Skeletal muscle tissue (tissue), 4 donors: ENCODE results near the gene IKBKE. TPM values are rescaled to one million over a fixed set of nuclear protein-coding genes. Genes with fewer than 3 reads are reported as not detected.

ENCODE experiments used
- H3K27ac ChIP-seq: one replicate; pipeline ENCODE4 v1.7.0; 2013; ENCODE audit warnings: mild to moderate bottlenecking, low read depth, low read length, inconsistent platforms
- H3K27me3 ChIP-seq, 3 donors: one replicate each; pipeline ENCODE4 v1.7.0; 2013; ENCODE audit warnings: low read length in 3 of 3; ENCODE audit not compliant: control insufficient read depth in 3 of 3, insufficient read depth in 3 of 3
- H3K36me3 ChIP-seq, 3 donors: one replicate each; pipeline ENCODE4 v1.7.0; 2013; ENCODE audit warnings: low read length in 3 of 3; ENCODE audit not compliant: control insufficient read depth in 3 of 3, insufficient read depth in 3 of 3
- H3K4me1 ChIP-seq, 3 donors: one replicate each; pipeline ENCODE4 v1.7.0; 2013; ENCODE audit warnings: low read length in 3 of 3, mild to moderate bottlenecking in 3 of 3; ENCODE audit not compliant: control insufficient read depth in 3 of 3, insufficient read depth in 3 of 3
- H3K4me3 ChIP-seq, 3 donors: one replicate each; pipeline ENCODE4 v1.7.0; 2013; ENCODE audit warnings: low read length in 3 of 3
- H3K9ac ChIP-seq, 3 donors: one replicate each; pipeline ENCODE4 v1.7.0; 2013; ENCODE audit warnings: low read length in 3 of 3, mild to moderate bottlenecking in 3 of 3, moderate library complexity in 2 of 3, low read depth in 1 of 3
- H3K9me3 ChIP-seq, 3 donors: one replicate each; pipeline ENCODE4 v1.7.0; 2013; ENCODE audit warnings: low read length in 3 of 3; ENCODE audit not compliant: control insufficient read depth in 3 of 3
- total RNA-seq: library from RNA; depleted of rRNA; stranded (reverse); fragments of >200 nt; gene quantifications from one replicate; pipeline ENCODE4 v1.2.3, GENCODE V29; 2014
- donor health status: Osteomylitis.

The IKBKE gene
- total RNA-seq, 1 donor from 2014 or later, result 2.6 TPM

DNA sequence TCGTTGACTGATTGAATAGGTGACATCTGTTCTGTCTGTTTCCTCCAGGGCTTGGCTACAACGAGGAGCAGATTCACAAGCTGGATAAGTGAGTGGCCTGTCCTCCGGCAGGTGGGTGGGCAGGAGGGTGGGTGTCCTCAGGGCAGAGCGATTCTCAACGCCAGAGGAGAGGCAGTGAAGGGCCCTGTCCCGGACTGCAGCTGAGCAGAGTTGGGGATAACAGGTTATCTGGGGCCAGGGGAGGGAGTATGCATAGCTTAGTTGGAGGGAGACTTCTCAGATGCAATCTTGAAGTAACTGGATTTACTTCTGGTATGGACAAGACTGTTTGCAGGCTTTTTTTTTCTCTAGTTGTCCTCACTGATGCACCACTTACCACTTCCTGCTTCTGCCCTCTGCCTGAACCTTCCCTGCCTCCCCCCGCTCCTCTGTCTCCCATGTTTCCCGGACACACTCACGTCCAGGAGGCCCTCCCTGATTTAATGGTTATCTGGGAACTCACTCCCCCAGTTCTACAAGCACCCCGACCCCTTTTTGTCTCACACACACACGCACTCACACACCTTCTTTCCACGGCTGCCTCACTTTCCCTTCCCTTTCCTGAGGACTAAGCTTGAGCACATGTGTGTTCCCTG lies 20.6 kb downstream of the IKBKE start:
- no peak overlapping the region for H3K9ac ChIP-seq
- H3K4me3 ChIP-seq, result no peak overlapping the region
- no peaks in the 10 kb centered on the region for H3K36me3 ChIP-seq

DNA sequence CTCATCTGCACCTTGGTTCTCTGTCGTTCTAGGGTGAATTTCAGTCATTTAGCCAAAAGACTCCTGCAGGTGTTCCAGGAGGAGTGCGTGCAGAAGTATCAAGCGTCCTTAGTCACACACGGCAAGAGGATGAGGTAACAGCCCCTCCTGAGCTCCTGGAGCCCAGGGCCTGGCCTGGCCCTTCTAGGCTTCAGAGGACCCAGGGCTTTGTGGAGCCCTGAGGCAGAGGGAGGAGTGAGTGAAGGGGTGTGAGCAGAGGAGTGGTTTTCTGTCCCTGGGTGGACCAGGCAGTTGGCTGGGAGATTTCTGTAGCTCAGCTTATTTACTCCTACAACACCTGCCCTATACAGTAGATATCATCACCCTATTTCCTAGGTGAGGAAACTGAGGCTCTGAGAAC lies 21.3 kb downstream of the IKBKE start:
- Histone ChIP-seq H3K36me3 (no peaks in the 10 kb centered on the region), H3K27ac (no peak overlapping the region), H3K9me3 (no peaks in the 10 kb centered on the region), H3K4me1 (peaks cover 12 to 19% (median 13%) of the 10 kb centered on the region in 3 donors), H3K4me3 (no peak overlapping the region), H3K9ac (no peak overlapping the region), H3K27me3 (no peaks in the 10 kb centered on the region)

More for the DNA sequence above, 20.6 kb downstream of the IKBKE start:
- peaks cover 8 to 12% (median 8%) of the 10 kb centered on the region in 3 donors for H3K4me1 ChIP-seq
- H3K27me3 ChIP-seq, result no peaks in the 10 kb centered on the region
- no peaks in the 10 kb centered on the region for H3K9me3 ChIP-seq
- H3K27ac ChIP-seq, result no peak overlapping the region

DNA sequence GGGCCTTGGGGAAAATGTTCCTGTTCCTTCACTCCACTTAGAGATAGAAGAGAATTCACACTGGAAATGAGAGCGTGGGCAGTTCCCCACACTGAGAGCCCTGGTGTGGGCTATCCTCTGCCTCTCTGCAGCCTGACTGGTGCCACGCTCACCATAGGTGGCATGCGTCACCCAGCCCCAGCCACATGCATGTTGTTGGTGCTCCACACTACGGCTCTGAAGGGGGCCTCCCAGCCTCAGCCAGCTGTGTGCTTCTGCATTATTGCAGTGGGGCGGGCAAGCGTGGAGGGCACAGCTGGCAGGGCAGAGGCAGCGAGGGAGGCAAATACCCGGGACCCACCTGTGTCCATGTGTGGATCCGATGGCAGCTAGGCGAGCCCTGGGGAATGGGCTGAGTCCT lies 22.3 kb downstream of the IKBKE start:
- Histone ChIP-seq H3K4me3 (no peak overlapping the region), H3K27ac (no peak overlapping the region), H3K4me1 (peaks cover 12 to 18% (median 13%) of the 10 kb centered on the region in 3 donors), H3K9me3 (no peaks in the 10 kb centered on the region), H3K27me3 (no peaks in the 10 kb centered on the region), H3K9ac (no peak overlapping the region), H3K36me3 (no peaks in the 10 kb centered on the region)

DNA sequence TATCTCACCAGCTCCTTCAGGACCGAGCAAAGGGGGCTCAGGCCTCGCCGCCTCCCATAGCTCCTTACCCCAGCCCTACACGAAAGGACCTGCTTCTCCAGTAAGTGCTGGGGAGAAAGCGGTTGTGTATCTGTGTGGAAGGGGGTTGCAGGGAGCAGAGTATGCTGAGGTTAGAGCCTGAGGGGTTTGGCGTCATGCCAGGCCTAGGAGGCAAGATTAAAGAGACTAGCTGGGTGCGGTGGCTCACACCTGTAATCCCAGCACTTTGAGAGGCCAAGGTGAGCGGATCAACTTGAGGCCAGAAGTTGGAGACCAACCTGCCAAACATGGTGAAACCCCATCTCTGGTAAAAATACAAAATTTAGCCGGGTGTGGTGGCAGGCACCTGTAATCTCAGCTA lies 23.0 kb downstream of the IKBKE start:
- H3K27ac ChIP-seq, result no peak overlapping the region
- H3K27me3 ChIP-seq, result no peaks in the 10 kb centered on the region
- no peak overlapping the region for H3K4me3 ChIP-seq
- H3K9ac ChIP-seq, result no peak overlapping the region
- no peaks in the 10 kb centered on the region for H3K36me3 ChIP-seq
- peaks cover 12 to 18% (median 13%) of the 10 kb centered on the region in 3 donors for H3K4me1 ChIP-seq
- H3K9me3 ChIP-seq, result no peaks in the 10 kb centered on the region

DNA sequence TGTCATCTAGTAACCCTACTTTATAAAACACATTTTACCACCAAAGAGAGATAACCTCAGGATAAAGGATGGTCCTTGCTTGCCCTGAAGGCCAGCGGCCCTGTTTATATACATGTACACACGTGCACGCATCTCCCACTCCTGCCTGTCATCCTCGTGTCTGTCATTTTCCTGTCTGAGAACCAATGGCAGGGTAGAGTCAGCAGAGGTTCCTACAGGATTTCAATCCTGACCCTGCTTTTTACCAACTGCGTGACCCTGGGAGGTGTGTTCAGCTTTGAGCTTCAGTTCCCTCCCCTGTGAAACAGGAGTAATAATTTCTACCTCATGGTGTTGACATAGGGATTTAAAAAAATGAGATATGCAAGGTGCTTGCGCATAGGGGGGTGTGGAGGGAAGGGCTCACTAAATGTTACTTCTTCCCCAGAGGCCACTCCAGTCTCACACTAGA lies 24.8 kb downstream of the IKBKE start:
- no peaks in the 10 kb centered on the region for H3K36me3 ChIP-seq
- H3K9ac ChIP-seq, result no peak overlapping the region
- no peak overlapping the region for H3K4me3 ChIP-seq
- H3K4me1 ChIP-seq, result peaks cover 12 to 16% (median 13%) of the 10 kb centered on the region in 3 donors
- no peaks in the 10 kb centered on the region for H3K9me3 ChIP-seq
- no peaks in the 10 kb centered on the region for H3K27me3 ChIP-seq
- no peak overlapping the region for H3K27ac ChIP-seq

DNA sequence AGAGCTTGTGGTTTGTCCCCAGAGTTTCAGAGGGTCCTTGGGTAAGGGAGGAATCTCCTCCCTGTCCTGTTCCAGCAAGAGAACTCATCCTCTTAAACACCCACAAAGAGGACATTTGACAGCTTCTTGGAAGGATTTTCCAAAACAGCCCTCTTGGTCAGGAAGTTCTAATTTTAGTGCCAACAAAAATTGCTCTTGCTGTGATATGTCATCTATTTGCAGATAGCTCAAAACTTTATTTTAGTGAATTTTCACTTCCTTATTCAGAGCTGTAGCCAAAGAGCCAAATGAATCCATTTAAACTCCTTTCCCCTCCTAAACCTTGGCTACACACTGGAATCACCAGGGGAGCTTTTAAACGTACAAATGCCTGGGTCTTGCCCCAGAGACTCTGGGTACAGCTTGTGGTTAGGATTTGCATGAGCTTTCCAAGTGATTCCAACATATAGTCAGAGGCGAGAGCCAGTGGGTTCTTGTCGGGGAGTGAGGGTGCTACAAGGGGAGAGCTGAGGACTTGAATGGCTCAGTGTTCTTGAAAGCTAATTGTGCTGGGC lies 25.3 kb downstream of the IKBKE start:
- no peak overlapping the region for H3K27ac ChIP-seq
- H3K4me1 ChIP-seq, result peaks cover 12 to 14% (median 13%) of the 10 kb centered on the region in 3 donors
- no peaks in the 10 kb centered on the region for H3K9me3 ChIP-seq
- no peak overlapping the region for H3K4me3 ChIP-seq
- no peak overlapping the region for H3K9ac ChIP-seq
- H3K36me3 ChIP-seq, result no peaks in the 10 kb centered on the region
- no peaks in the 10 kb centered on the region for H3K27me3 ChIP-seq

DNA sequence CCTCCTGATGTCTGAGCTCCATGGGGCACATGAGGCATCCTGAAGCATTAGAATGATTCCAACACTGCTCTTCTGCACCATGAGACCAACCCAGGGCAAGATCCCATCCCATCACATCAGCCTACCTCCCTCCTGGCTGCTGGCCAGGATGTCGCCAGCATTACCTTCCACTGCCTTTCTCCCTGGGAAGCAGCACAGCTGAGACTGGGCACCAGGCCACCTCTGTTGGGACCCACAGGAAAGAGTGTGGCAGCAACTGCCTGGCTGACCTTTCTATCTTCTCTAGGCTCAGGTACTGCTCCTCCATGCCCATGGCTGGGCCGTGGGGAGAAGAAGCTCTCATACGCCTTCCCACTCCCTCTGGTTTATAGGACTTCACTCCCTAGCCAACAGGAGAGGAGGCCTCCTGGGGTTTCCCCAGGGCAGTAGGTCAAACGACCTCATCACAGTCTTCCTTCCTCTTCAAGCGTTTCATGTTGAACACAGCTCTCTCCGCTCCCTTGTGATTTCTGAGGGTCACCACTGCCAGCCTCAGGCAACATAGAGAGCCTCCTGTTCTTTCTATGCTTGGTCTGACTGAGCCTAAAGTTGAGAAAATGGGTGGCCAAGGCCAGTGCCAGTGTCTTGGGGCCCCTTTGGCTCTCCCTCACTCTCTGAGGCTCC lies 26.0 kb downstream of the IKBKE start:
- Histone ChIP-seq H3K27me3 (no peaks in the 10 kb centered on the region), H3K27ac (no peak overlapping the region), H3K4me1 (peaks cover 16 to 19% (median 17%) of the 10 kb centered on the region in 3 donors), H3K4me3 (no peak overlapping the region), H3K9me3 (no peaks in the 10 kb centered on the region), H3K9ac (no peak overlapping the region), H3K36me3 (no peaks in the 10 kb centered on the region)

DNA sequence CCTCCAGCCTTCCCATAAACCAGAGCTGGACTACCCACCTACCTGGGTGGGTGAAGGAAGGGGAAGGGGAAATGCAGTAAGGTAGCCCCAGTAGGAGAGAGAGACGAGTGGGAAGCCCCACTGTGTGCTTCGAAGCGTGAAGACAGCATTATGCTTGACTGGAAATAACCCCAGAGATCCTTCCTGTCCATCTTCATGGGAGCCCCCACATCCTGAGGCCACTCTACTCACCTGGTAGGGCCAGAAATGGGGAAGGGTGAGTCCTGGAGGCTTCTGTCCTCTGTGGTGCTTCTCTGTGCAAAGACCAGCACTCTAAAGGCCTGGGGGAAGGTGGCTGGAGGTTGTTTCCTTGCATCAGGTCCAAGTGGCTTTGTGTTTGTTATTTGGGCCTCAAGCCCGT lies 27.1 kb downstream of the IKBKE start:
- no peak overlapping the region for H3K9ac ChIP-seq
- no peaks in the 10 kb centered on the region for H3K36me3 ChIP-seq
- no peak overlapping the region for H3K4me3 ChIP-seq
- H3K9me3 ChIP-seq, result no peaks in the 10 kb centered on the region
- peaks cover 21 to 27% (median 22%) of the 10 kb centered on the region in 3 donors for H3K4me1 ChIP-seq
- no peak overlapping the region for H3K27ac ChIP-seq
- peaks cover 0 to 7% (median 5%) of the 10 kb centered on the region in 3 donors for H3K27me3 ChIP-seq

DNA sequence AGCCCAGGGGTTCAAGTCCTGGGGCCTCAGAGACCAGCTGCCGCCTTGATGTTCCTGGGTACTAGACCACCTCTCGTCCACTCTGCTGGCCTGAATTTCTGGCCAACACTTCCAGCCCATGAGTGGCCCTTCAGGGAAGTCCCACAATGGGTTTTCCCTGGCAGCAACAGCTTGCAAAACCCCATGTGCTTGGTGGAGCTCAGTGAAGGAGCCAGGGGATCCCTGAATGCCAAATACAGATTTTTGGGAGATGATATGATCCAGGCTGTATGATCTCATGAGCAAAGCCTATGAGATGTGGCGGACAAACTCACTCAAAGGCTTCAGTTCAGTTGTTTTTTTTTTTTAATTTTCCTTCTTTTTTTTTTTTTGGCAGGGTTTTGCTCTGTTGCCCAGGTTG lies 27.5 kb downstream of the IKBKE start:
- H3K27me3 ChIP-seq, result peaks cover 0 to 8% (median 5%) of the 10 kb centered on the region in 3 donors
- H3K36me3 ChIP-seq, result no peaks in the 10 kb centered on the region
- no peak overlapping the region for H3K9ac ChIP-seq
- H3K4me1 ChIP-seq, result peaks cover 21 to 27% (median 22%) of the 10 kb centered on the region in 3 donors
- no peak overlapping the region for H3K27ac ChIP-seq
- no peak overlapping the region for H3K4me3 ChIP-seq
- H3K9me3 ChIP-seq, result no peaks in the 10 kb centered on the region

DNA sequence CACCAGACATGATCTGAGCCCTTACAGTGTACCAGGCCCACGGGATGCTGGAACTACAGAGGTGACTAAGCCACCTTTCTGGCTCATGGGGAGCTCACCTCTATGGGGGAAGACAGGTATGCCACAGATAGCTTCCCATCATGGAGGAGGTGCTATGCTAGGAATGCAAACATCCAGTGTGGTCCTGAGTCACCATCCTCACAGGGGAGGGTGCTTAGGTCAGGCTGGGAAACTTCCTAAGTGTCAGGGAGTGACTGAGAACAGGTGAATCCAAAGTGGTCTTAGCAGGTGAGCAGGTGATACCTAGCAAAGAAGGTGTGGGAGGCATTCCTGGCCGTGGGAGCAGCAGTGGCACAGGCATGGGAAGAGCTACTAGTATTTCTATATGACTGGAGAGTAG lies 28.4 kb downstream of the IKBKE start:
- no peak overlapping the region for H3K4me3 ChIP-seq
- peaks cover 0 to 8% (median 5%) of the 10 kb centered on the region in 3 donors for H3K27me3 ChIP-seq
- no peak overlapping the region for H3K9ac ChIP-seq
- H3K4me1 ChIP-seq, result peaks cover 22 to 29% (median 25%) of the 10 kb centered on the region in 3 donors
- no peak overlapping the region for H3K27ac ChIP-seq
- no peaks in the 10 kb centered on the region for H3K36me3 ChIP-seq
- H3K9me3 ChIP-seq, result no peaks in the 10 kb centered on the region
